GM12878 (cell line): Measurements from ENCODE around the gene PYGO2. TPM values are rescaled to one million over a fixed set of nuclear protein-coding genes. Genes with fewer than 3 reads are reported as not detected.

Experiments used
- BACH1 ChIP-seq: fragments of 450-650 bp; IDR thresholded peaks from 2 replicates; pipeline ENCODE4 v1.6.1; 2017; ENCODE audit warnings: mild to moderate bottlenecking, borderline replicate concordance
- CBFB ChIP-seq: IDR thresholded peaks from 2 replicates; pipeline ENCODE4 v1.6.1; 2016; ENCODE audit warnings: antibody characterized with exemption, low read depth
- CHD1 ChIP-seq: IDR thresholded peaks from 2 replicates; pipeline ENCODE4 v1.6.1; 2012; ENCODE audit warnings: low read depth, low read length, improper control_type of control experiment
- EGR1 ChIP-seq, 2 experiments: IDR thresholded peaks; 1 replicate in 1 of 2; 2 replicates in 1 of 2; pipeline ENCODE4 v1.6.1; 2011 to 2012; ENCODE audit warnings: low read depth in 2 of 2, low read length in 2 of 2, borderline replicate concordance in 1 of 2, mild to moderate bottlenecking in 1 of 2, moderate library complexity in 1 of 2
- IKZF1 ChIP-seq: fragments of 450-650 bp; conservative IDR thresholded peaks from 2 replicates; pipeline ENCODE4 v1.6.1; 2017; ENCODE audit warnings: antibody characterized with exemption, mild to moderate bottlenecking
- MEF2B ChIP-seq: fragments of 450-650 bp; IDR thresholded peaks from 2 replicates; pipeline ENCODE4 v1.6.1; 2018; ENCODE audit warnings: mild to moderate bottlenecking, moderate library complexity; ENCODE audit not compliant: partially characterized antibody, poor library complexity, severe bottlenecking
- MYC ChIP-seq: IDR thresholded peaks from 2 replicates; pipeline ENCODE4 v1.6.1; 2011; ENCODE audit warnings: mild to moderate bottlenecking, low read length, moderate library complexity, inconsistent platforms; ENCODE audit not compliant: insufficient read depth, insufficient replicate concordance, insufficient read length, severe bottlenecking
- NR2F1 ChIP-seq: fragments of 450-650 bp; conservative IDR thresholded peaks from 2 replicates; pipeline ENCODE4 v1.6.1; 2017; ENCODE audit warnings: mild to moderate bottlenecking
- NRF1 ChIP-seq: conservative IDR thresholded peaks from 2 replicates; pipeline ENCODE4 v1.6.1; 2011; ENCODE audit warnings: mild to moderate bottlenecking, low read depth, low read length, improper control_type of control experiment
- PAX5 ChIP-seq: IDR thresholded peaks from 2 replicates; pipeline ENCODE4 v1.6.1; 2011; ENCODE audit warnings: low read depth, low read length, borderline replicate concordance
- PKNOX1 ChIP-seq: fragments of 450-650 bp; IDR thresholded peaks from 2 replicates; pipeline ENCODE4 v1.6.1; 2016; ENCODE audit warnings: mild to moderate bottlenecking
- POLR2A ChIP-seq: IDR thresholded peaks from 2 replicates; pipeline ENCODE4 v1.6.1; 2011; ENCODE audit warnings: low read depth, mild to moderate bottlenecking, low read length
- POLR2AphosphoS2 ChIP-seq: IDR thresholded peaks from 2 replicates; pipeline ENCODE4 v1.6.1; 2011; ENCODE audit warnings: low read depth, mild to moderate bottlenecking, low read length, improper control_type of control experiment, moderate library complexity
- PRDM15 ChIP-seq: fragments of 450-650 bp; formaldehyde crosslinking; IDR thresholded peaks from 2 replicates; pipeline ENCODE4 v1.4.0; 2020; ENCODE audit warnings: mild to moderate bottlenecking, moderate library complexity
- RCOR1 ChIP-seq: conservative IDR thresholded peaks from 2 replicates; pipeline ENCODE4 v1.6.1; 2012; ENCODE audit warnings: low read depth, low read length, improper control_type of control experiment
- RELB ChIP-seq: fragments of 450-650 bp; IDR thresholded peaks from 2 replicates; pipeline ENCODE4 v1.6.1; 2017; ENCODE audit warnings: low read depth, mild to moderate bottlenecking, moderate library complexity
- TARDBP ChIP-seq: IDR thresholded peaks from 2 replicates; pipeline ENCODE4 v1.6.1; 2016; ENCODE audit warnings: borderline replicate concordance
- USF1 ChIP-seq: IDR thresholded peaks from 2 replicates; pipeline ENCODE4 v1.6.1; 2011; ENCODE audit warnings: borderline replicate concordance, low read depth, mild to moderate bottlenecking, moderate library complexity, mixed read lengths, low read length; ENCODE audit not compliant: insufficient read depth; ENCODE audit errors: extremely low read length
- WRNIP1 ChIP-seq: IDR thresholded peaks from 2 replicates; pipeline ENCODE4 v1.6.1; 2011; ENCODE audit warnings: low read depth, low read length, improper control_type of control experiment, borderline replicate concordance
- ZBED1 ChIP-seq: IDR thresholded peaks from 2 replicates; pipeline ENCODE4 v1.6.1; 2016; ENCODE audit warnings: borderline replicate concordance
- ZNF24 ChIP-seq: fragments of 450-650 bp; IDR thresholded peaks from 2 replicates; pipeline ENCODE4 v1.6.1; 2017; ENCODE audit warnings: antibody characterized with exemption, mild to moderate bottlenecking
- ZZZ3 ChIP-seq: IDR thresholded peaks from 2 replicates; pipeline ENCODE4 v1.6.1; 2011; ENCODE audit warnings: low read depth; ENCODE audit not compliant: control insufficient read depth, insufficient read length
- polyA plus RNA-seq, 11 experiments: library from polyadenylated mRNA; depleted of rRNA in 4 of 11; unstranded in 6 of 11; stranded (reverse) in 5 of 11; fragments of >200 nt; fragmentation: Nextera tagmentation in 4 of 11; fragmentation: Illumina TruSeq in 1 of 11; extraction: Ambion mirVana in 4 of 11; extraction: Trizol in 1 of 11; gene quantifications; 1 replicate in 1 of 11; 2 replicates in 10 of 11; pipeline versions ENCODE4 v1.2.1 to v1.2.3, GENCODE V29; 2011 to 2016; ENCODE audit warnings: inconsistent platforms in 2 of 11, missing spikeins in 2 of 11, low read depth in 1 of 11
- total RNA-seq, 4 experiments: library from RNA; depleted of rRNA in 3 of 4; stranded (reverse); fragments of >200 nt in 3 of 4; fragmentation: Illumina TruSeq in 1 of 4; extraction: Trizol in 1 of 4; gene quantifications; 2 replicates each; pipeline versions ENCODE4 v1.2.1 to v1.2.3, GENCODE V29; 2013 to 2021

The PYGO2 gene
- total and polyA plus RNA-seq, 10 of the 15 experiments (the other 5 are each of a cell fraction or from before 2014, with no cell fraction given) = 8.1 to 33.8 (median 23.5) TPM

GRCh38 chr1:154999571-155000410 is 38.2 kb upstream of the PYGO2 start (continued):
- TF ChIP-seq BACH1 (peak; percentile 32; the same call in 1 of the 2 replicates), MEF2B (peak; percentile 51), POLR2A (peak; percentile 58), TARDBP (no peak), RCOR1 (0 out of 2 replicates have a peak, but pooled peaks have one; percentile 10), IKZF1 (no peak; the same call in 1 of the 2 replicates), EGR1 (IDR thresholded peaks at IDR 0.05; ENCODE audit: borderline replicate concordance in 1 of 2, low read depth in 2 of 2, low read length in 2 of 2) (peak in 1 of 2 experiments; percentile 93; a peak in 2 of 3 replicates), CBFB (no peak), ZZZ3 (no peak), PAX5 (no peak), POLR2AphosphoS2 (no peak), NRF1 (no peak), PKNOX1 (0 out of 2 replicates have a peak, but pooled peaks have one; percentile 6), NR2F1 (no peak), PRDM15 (CRISPR knock-in tag) (0 out of 2 replicates have a peak, but pooled peaks have one; percentile 59), RELB (peak; percentile 55; the same call in 1 of the 2 replicates), MYC (peak; percentile 96), WRNIP1 (no peak), ZNF24 (no peak), USF1 (peak; percentile 52), ZBED1 (no peak), CHD1 (no peak)
